Mesenchymal stem cell (in vitro differentiated cells and primary cell): ENCODE measurements around the gene TGFB1.

ENCODE experiments used
- DNase-seq: peaks from one replicate; pipeline ENCODE4 v3.0.0-alpha.2; 2013
- H2AFZ ChIP-seq: one replicate; pipeline ENCODE4 v1.6.1; 2013; ENCODE audit warnings: low read depth, mild to moderate bottlenecking, control low read depth, inconsistent platforms, low read length, moderate library complexity
- H2AK5ac ChIP-seq: 2 replicates; pipeline ENCODE4 v1.6.1; 2013; ENCODE audit warnings: low read length, moderate library complexity, mild to moderate bottlenecking, inconsistent platforms; ENCODE audit not compliant: severe bottlenecking
- H2BK120ac ChIP-seq: one replicate; pipeline ENCODE4 v1.6.1; 2013; ENCODE audit warnings: low read depth, mild to moderate bottlenecking, inconsistent platforms, low read length, moderate library complexity
- H2BK12ac ChIP-seq, 2 experiments: one replicate each; pipeline ENCODE4 v1.6.1; 2013; ENCODE audit warnings: inconsistent platforms in 2 of 2, low read length in 2 of 2, mild to moderate bottlenecking in 2 of 2, moderate library complexity in 2 of 2, control low read depth in 1 of 2
- H2BK15ac ChIP-seq: one replicate; pipeline ENCODE4 v1.6.1; 2013; ENCODE audit warnings: mild to moderate bottlenecking, low read depth, inconsistent platforms; ENCODE audit not compliant: poor library complexity, severe bottlenecking
- H2BK5ac ChIP-seq: 2 replicates; pipeline ENCODE4 v1.6.1; 2013; ENCODE audit warnings: low read depth, mild to moderate bottlenecking, low read length, control low read depth, inconsistent platforms; ENCODE audit not compliant: poor library complexity, severe bottlenecking
- H3K14ac ChIP-seq, 2 experiments: one replicate each; pipeline ENCODE4 v1.6.1; 2013; ENCODE audit warnings: inconsistent platforms in 2 of 2, low read length in 2 of 2, control low read depth in 1 of 2, mild to moderate bottlenecking in 1 of 2, moderate library complexity in 1 of 2
- H3K18ac ChIP-seq, 2 experiments: one replicate each; pipeline ENCODE4 v1.6.1; 2013; ENCODE audit warnings: inconsistent platforms in 2 of 2, low read length in 2 of 2, control low read depth in 1 of 2, low read depth in 1 of 2, mild to moderate bottlenecking in 1 of 2
- H3K23ac ChIP-seq, 2 experiments: one replicate each; pipeline ENCODE4 v1.6.1; 2013; ENCODE audit warnings: inconsistent platforms in 2 of 2, low read length in 2 of 2, mild to moderate bottlenecking in 2 of 2, moderate library complexity in 2 of 2, control low read depth in 1 of 2
- H3K27ac ChIP-seq: 2 replicates; pipeline ENCODE4 v1.5.1; 2013; ENCODE audit warnings: mild to moderate bottlenecking, moderate library complexity, low read length, control low read depth, inconsistent platforms; ENCODE audit not compliant: poor library complexity, severe bottlenecking
- H3K27me3 ChIP-seq, 2 experiments: 2 replicates each; pipeline versions ENCODE4 v1.6.1 to v1.7.0; 2013; ENCODE audit warnings: low read length in 2 of 2, mild to moderate bottlenecking in 2 of 2, moderate library complexity in 2 of 2, control low read depth in 1 of 2, inconsistent platforms in 1 of 2; ENCODE audit not compliant: control insufficient read depth in 1 of 2, insufficient read depth in 1 of 2
- H3K36me3 ChIP-seq, 2 experiments: 2 replicates each; pipeline versions ENCODE4 v1.6.1 to v1.7.0; 2013; ENCODE audit warnings: low read length in 2 of 2, control low read depth in 1 of 2, inconsistent platforms in 1 of 2, low read depth in 1 of 2, mild to moderate bottlenecking in 1 of 2; ENCODE audit not compliant: insufficient read depth in 2 of 2, control insufficient read depth in 1 of 2
- H3K4ac ChIP-seq, 2 experiments: one replicate each; pipeline ENCODE4 v1.6.1; 2013; ENCODE audit warnings: inconsistent platforms in 2 of 2, low read length in 2 of 2, mild to moderate bottlenecking in 2 of 2, moderate library complexity in 2 of 2, control low read depth in 1 of 2, low read depth in 1 of 2
- H3K4me1 ChIP-seq: 2 replicates; pipeline ENCODE4 v1.6.1; 2013; ENCODE audit warnings: low read depth, low read length, control low read depth; ENCODE audit not compliant: control insufficient read depth, insufficient read depth
- H3K4me2 ChIP-seq: 2 replicates; pipeline ENCODE4 v1.6.1; 2013; ENCODE audit warnings: low read length, mild to moderate bottlenecking, inconsistent platforms; ENCODE audit not compliant: poor library complexity, severe bottlenecking
- H3K4me3 ChIP-seq, 2 experiments: 2 replicates each; pipeline versions ENCODE4 v1.5.1 to v1.7.0; 2013; ENCODE audit warnings: low read length in 2 of 2, mild to moderate bottlenecking in 2 of 2, control low read depth in 1 of 2, low read depth in 1 of 2; ENCODE audit not compliant: insufficient read depth in 1 of 2
- H3K79me1 ChIP-seq: replicated peaks from 2 replicates; pipeline ENCODE4 v1.6.1; 2013; ENCODE audit warnings: mild to moderate bottlenecking, control low read depth, low read length, inconsistent platforms; ENCODE audit not compliant: poor library complexity, severe bottlenecking
- H3K9ac ChIP-seq: 2 replicates; pipeline ENCODE4 v1.7.0; 2013; ENCODE audit warnings: mild to moderate bottlenecking, low read length, moderate library complexity
- H3K9me3 ChIP-seq: 2 replicates; pipeline ENCODE4 v1.7.0; 2013; ENCODE audit warnings: mild to moderate bottlenecking, low read length; ENCODE audit not compliant: control insufficient read depth
- H4K8ac ChIP-seq: one replicate; pipeline ENCODE4 v1.6.1; 2013; ENCODE audit warnings: inconsistent platforms, mild to moderate bottlenecking, low read length, moderate library complexity
- H4K91ac ChIP-seq: one replicate; pipeline ENCODE4 v1.6.1; 2013; ENCODE audit warnings: mild to moderate bottlenecking, low read length, inconsistent platforms
- WGBS: methylation state at CpG from one replicate; pipeline ENCODE4 v1.1.7; 2013; ENCODE audit warnings: mixed read lengths; 5-methylcytosine and 5-hydroxymethylcytosine counted together

Gene TGFB1

GRCh38 chr19:41302624-41303351 lies 50.9 kb downstream of the TGFB1 start:
- no peak overlapping the region for H2BK15ac ChIP-seq
- no peak overlapping the region for H2AFZ ChIP-seq
- H3K27ac ChIP-seq = no peak overlapping the region
- no peaks in the 10 kb centered on the region for H3K27me3 ChIP-seq
- H2BK120ac ChIP-seq = no peak overlapping the region
- H2AK5ac ChIP-seq = no peak overlapping the region
- H3K9me3 ChIP-seq = no peaks in the 10 kb centered on the region
- H4K91ac ChIP-seq = no peak overlapping the region
- WGBS = 97% methylated on average over 18 of the region's 21 CpGs
- H3K79me1 ChIP-seq = peaks cover 38% of the 10 kb centered on the region
- H3K4me2 ChIP-seq = no peak overlapping the region
- no peak overlapping the region for H3K18ac ChIP-seq
- peaks cover 19% of the 10 kb centered on the region for H3K4me1 ChIP-seq
- no peak overlapping the region for H2BK12ac ChIP-seq
- no peak overlapping the region for H4K8ac ChIP-seq
- H3K14ac ChIP-seq = no peak overlapping the region
- H3K23ac ChIP-seq = no peak overlapping the region
- H2BK5ac ChIP-seq = no peak overlapping the region
- no peak overlapping the region for H3K4me3 ChIP-seq
- peaks cover 76 to 92% of the 10 kb centered on the region in 2 experiments for H3K36me3 ChIP-seq
- no peak for DNase-seq
- H3K9ac ChIP-seq = no peak overlapping the region
- no peak overlapping the region for H3K4ac ChIP-seq

- H3K4me1 ChIP-seq = peaks cover 26% of the 10 kb centered on the region
- H2BK5ac ChIP-seq = no peak overlapping the region
- no peak overlapping the region for H2AFZ ChIP-seq
- WGBS = 99% methylated on average over 6 of the region's 6 CpGs
- no peak overlapping the region for H4K8ac ChIP-seq
- no peak overlapping the region for H2BK120ac ChIP-seq
- peak overlapping the region; percentile 91 for H3K9ac ChIP-seq
- no peak overlapping the region for H3K23ac ChIP-seq
- no peaks in the 10 kb centered on the region for H3K9me3 ChIP-seq
- peaks cover 43% of the 10 kb centered on the region for H3K79me1 ChIP-seq
- H3K4me2 ChIP-seq = no peak overlapping the region
- no peaks in the 10 kb centered on the region for H3K27me3 ChIP-seq
- no peak overlapping the region for H2BK15ac ChIP-seq
- H3K36me3 ChIP-seq = peaks cover 83 to 93% of the 10 kb centered on the region in 2 experiments
- no peak overlapping the region for H3K18ac ChIP-seq
- no peak for DNase-seq
- H2BK12ac ChIP-seq = no peak overlapping the region
- H2AK5ac ChIP-seq = no peak overlapping the region
- no peak overlapping the region for H3K27ac ChIP-seq
- H3K4ac ChIP-seq = no peak overlapping the region
- no peak overlapping the region for H3K4me3 ChIP-seq
- H3K14ac ChIP-seq = no peak overlapping the region
- no peak overlapping the region for H4K91ac ChIP-seq
Observed at GRCh38 chr19:41300555-41300954, 53.2 kb downstream of the TGFB1 start.

GRCh38 chr19:41299755-41300089 lies 54.0 kb downstream of the TGFB1 start:
- no peak overlapping the region for H3K23ac ChIP-seq
- H3K4me1 ChIP-seq = peaks cover 26% of the 10 kb centered on the region
- H2BK120ac ChIP-seq = no peak overlapping the region
- H4K91ac ChIP-seq = no peak overlapping the region
- H3K36me3 ChIP-seq = peaks cover 78 to 94% of the 10 kb centered on the region in 2 experiments
- H3K18ac ChIP-seq = no peak overlapping the region
- H3K4me2 ChIP-seq = no peak overlapping the region
- H3K9ac ChIP-seq = peak overlapping the region; percentile 91
- H3K4ac ChIP-seq = no peak overlapping the region
- no peak overlapping the region for H2BK12ac ChIP-seq
- peak; percentile 97 for DNase-seq
- no peak overlapping the region for H2BK15ac ChIP-seq
- H2BK5ac ChIP-seq = no peak overlapping the region
- H3K9me3 ChIP-seq = no peaks in the 10 kb centered on the region
- no peak overlapping the region for H3K14ac ChIP-seq
- no peak overlapping the region for H3K4me3 ChIP-seq
- no peaks in the 10 kb centered on the region for H3K27me3 ChIP-seq
- H4K8ac ChIP-seq = no peak overlapping the region
- H2AK5ac ChIP-seq = no peak overlapping the region
- H3K79me1 ChIP-seq = peaks cover 42% of the 10 kb centered on the region
- H2AFZ ChIP-seq = no peak overlapping the region
- 42% methylated on average over 4 of the region's 4 CpGs for WGBS
- H3K27ac ChIP-seq = peak overlapping the region; percentile 44

GRCh38 chr19:41299046-41299754 lies 54.5 kb downstream of the TGFB1 start:
- H2BK15ac ChIP-seq = peak overlapping the region; percentile 60
- DNase-seq = peak; percentile 46
- no peaks in the 10 kb centered on the region for H3K27me3 ChIP-seq
- no peak overlapping the region for H2AK5ac ChIP-seq
- no peak overlapping the region for H3K18ac ChIP-seq
- no peaks in the 10 kb centered on the region for H3K9me3 ChIP-seq
- H3K9ac ChIP-seq = peak overlapping the region; percentile 91
- H2BK5ac ChIP-seq = no peak overlapping the region
- H3K4me1 ChIP-seq = peaks cover 26% of the 10 kb centered on the region
- 87% methylated on average over 10 of the region's 10 CpGs for WGBS
- peak overlapping the region in 1 of 2 experiments; percentile 7 for H2BK12ac ChIP-seq
- H3K27ac ChIP-seq = peak overlapping the region; percentile 44
- no peak overlapping the region for H3K14ac ChIP-seq
- peaks cover 78 to 94% of the 10 kb centered on the region in 2 experiments for H3K36me3 ChIP-seq
- H3K4me3 ChIP-seq = no peak overlapping the region
- no peak overlapping the region for H4K8ac ChIP-seq
- no peak overlapping the region for H2BK120ac ChIP-seq
- no peak overlapping the region for H3K23ac ChIP-seq
- no peak overlapping the region for H3K4me2 ChIP-seq
- no peak overlapping the region for H4K91ac ChIP-seq
- no peak overlapping the region for H3K4ac ChIP-seq
- no peak overlapping the region for H2AFZ ChIP-seq
- peaks cover 42% of the 10 kb centered on the region for H3K79me1 ChIP-seq
